GM12801 (cell line): ENCODE data around the gene PTPRR.

ENCODE experiments used
- CTCF ChIP-seq: IDR thresholded peaks from one replicate; pipeline ENCODE4 v1.5.1; 2011; ENCODE audit warnings: control low read depth; ENCODE audit not compliant: insufficient read length; ENCODE audit errors: extremely low read depth

The PTPRR gene

GRCh38 chr12:70757830-70758493, 162.6 kb downstream of the PTPRR start:
- no peak for TF ChIP-seq CTCF

- TF ChIP-seq CTCF, result no peak
These were observed 163.7 kb downstream of the PTPRR start for GRCh38 chr12:70756791-70757190.

- TF ChIP-seq CTCF, result no peak
These were observed 164.4 kb downstream of the PTPRR start for GRCh38 chr12:70756118-70756517.

- TF ChIP-seq CTCF, result no peak
These were observed 166.2 kb downstream of the PTPRR start for GRCh38 chr12:70754330-70754741.

- TF ChIP-seq CTCF, result no peak
These were observed 168.2 kb downstream of the PTPRR start for GRCh38 chr12:70752327-70752726.

GRCh38 chr12:70749931-70750330, 170.6 kb downstream of the PTPRR start:
- no peak for TF ChIP-seq CTCF

- no peak for TF ChIP-seq CTCF
These were observed 171.7 kb downstream of the PTPRR start for GRCh38 chr12:70748809-70749208.
